ENCODE data around the gene PHB1.
"Not testable (repeated sequence)": the region's sequence is repeated elsewhere in the genome, so short reads cannot be mapped to it uniquely, and the experiment has no call there.

The PHB1 gene

GRCh38 chr17:49439673-49440571 is 25.2 kb upstream of the PHB1 start:
- FAIRE-seq (peak; percentile 86), DNase-seq (ENCODE audit: insufficient read length, low spot score) (no peak)

- FAIRE-seq, result no peak
- no peak for DNase-seq (ENCODE audit: insufficient read length, low spot score)
These were observed 24.6 kb upstream of the PHB1 start for GRCh38 chr17:49439305-49439672.

DNA sequence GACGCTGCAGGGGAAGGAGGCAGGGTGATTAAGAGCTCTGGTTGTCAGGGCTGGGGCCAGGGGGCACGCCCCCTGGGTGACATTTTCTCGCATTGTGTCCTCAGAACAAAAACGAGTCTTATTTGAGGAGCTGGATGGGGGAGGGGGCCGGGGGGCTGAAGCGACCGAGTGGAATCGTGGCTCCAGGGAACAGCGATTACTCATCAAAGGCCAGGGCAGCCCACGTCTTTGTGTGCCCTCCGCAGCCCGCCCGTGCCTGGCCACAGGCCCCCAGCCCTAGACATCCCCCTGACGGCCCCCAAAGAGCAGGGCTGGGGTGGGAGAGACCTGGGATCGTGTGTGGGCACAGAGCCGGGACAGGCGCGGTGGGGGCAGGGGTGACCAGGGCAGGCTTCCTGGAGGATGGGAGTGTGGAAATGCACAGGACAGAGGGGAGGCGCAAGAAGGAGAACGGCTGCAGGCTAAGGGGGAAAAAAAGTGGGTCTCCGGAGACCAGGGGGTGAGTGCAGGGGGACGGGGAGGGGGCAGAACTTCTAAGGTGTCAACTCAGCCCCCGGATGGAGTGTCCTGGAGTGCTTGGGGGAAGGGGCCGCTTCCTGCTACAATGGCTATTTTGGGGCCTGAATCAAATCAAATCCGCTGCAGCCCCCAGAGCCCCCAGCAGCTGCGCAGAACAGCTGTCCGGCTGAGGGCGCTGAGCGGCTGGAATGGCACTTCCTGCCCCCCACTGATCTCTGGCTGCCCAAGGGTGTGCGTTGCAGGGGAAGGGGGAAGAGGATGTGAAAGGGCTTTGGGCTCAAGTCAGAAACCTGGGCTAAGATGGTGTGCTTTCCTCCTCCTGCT is 24.0 kb upstream of the PHB1 start:
- DNase-seq (ENCODE audit: insufficient read length, low spot score) (no peak), FAIRE-seq (no peak)

- FAIRE-seq (no peak), DNase-seq (ENCODE audit: insufficient read length, low spot score) (no peak)
These were observed 23.2 kb upstream of the PHB1 start for GRCh38 chr17:49437696-49438435.

DNA sequence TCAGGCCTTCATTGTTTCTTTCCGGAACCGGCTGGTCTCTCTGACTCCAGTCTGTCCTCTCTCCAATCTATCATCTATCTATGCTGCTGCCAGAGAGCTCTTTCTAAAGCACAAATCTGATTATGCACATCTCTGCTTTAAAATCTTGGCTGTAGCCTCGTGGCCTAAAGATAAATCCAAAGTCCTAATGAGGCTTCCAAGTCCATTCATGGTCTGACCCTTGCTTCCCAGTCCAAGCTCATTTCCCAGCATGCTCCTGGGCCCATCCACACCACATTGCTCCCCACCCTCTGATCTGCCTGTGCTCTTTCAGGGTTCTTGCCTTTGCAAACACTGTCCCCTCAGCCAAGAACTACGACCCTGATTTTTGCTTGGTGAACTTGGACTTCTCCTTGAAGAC is 21.5 kb upstream of the PHB1 start:
- DNase-seq (ENCODE audit: insufficient read length, low spot score) (no peak), FAIRE-seq (no peak)

- FAIRE-seq (peak; percentile 52), DNase-seq (ENCODE audit: insufficient read length, low spot score) (no peak)
These were observed 21.0 kb upstream of the PHB1 start for GRCh38 chr17:49435671-49436029.

DNA sequence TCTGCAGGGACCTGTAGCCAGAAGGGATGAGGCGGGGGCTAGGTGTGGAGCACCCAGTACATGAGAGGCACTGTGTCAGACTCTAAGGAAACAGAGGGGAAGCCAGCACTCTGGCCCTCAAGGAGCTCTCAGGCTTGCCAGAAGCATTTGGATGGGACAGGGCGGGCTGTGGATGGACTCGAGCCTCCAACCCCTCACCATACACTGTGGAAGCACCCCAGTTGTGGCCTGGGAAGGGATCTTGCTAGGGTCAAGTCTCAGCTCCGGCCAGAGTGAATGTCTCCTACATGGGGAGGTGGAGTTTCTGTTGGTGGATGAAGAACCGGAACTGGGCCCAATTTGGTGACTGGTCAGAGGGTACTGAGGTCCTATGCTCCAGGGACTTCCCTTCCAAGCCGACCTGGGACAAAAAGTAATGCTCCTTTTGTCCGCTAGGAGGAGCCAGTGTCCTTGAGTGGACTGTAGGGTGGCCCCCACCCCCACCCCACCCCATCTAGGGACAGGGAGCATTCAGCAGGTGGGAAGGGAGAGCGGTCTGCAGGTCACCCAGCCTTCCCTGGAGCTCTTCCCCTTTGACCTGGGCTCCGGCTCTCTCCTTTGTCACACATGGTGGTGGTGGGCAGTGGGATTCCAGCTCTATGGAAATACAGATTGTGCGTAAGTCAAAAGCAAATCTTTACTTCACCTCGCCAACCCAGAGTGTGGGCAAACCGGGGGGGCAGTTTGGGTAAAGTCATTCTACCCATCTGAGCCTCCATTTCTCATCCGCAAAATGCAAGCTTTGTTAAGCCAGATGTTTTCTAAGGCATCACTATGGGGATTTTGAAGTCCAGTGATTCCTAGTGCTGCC is 20.4 kb upstream of the PHB1 start:
- FAIRE-seq (peak; percentile 31), DNase-seq (ENCODE audit: insufficient read length, low spot score) (peak; percentile 90)

GRCh38 chr17:49433000-49433694 is 18.5 kb upstream of the PHB1 start:
- no peak for DNase-seq (ENCODE audit: insufficient read length, low spot score)
- peak; percentile 36 for FAIRE-seq

GRCh38 chr17:49431743-49432142 is 17.1 kb upstream of the PHB1 start:
- FAIRE-seq, result peak; percentile 36
- DNase-seq (ENCODE audit: insufficient read length, low spot score), result no peak

- DNase-seq (ENCODE audit: insufficient read length, low spot score), result no peak
- FAIRE-seq, result no peak
These were observed 10.3 kb upstream of the PHB1 start for GRCh38 chr17:49425004-49425286.

GRCh38 chr17:49424276-49425003 is 9.8 kb upstream of the PHB1 start:
- DNase-seq (ENCODE audit: insufficient read length, low spot score); FAIRE-seq: not testable (repeated sequence)

DNA sequence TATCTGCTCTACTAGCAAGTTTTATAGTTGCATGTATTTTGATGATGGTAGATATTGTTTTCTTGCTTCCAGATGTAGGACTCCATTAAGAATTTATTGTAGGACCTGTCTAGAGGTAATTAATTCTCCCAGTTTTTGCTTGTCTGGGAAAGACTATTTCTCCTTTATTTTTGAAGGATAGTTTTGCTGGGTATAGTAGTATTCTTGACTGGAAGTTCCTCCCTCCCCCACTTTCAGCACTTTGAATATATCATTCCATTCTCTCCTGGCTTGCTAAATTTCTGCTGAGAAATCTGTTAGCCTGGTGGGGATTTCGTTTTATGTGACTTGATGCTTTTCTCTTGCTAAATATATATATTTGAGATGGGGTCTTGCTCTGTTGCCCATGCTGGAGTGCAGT is 8.0 kb upstream of the PHB1 start:
- FAIRE-seq, result no peak

GRCh38 chr17:49419761-49420160 is 5.1 kb upstream of the PHB1 start:
- not testable (repeated sequence) for FAIRE-seq; DNase-seq (ENCODE audit: insufficient read length, low spot score)

More for the DNA sequence above, 8.0 kb upstream of the PHB1 start:
- DNase-seq (ENCODE audit: insufficient read length, low spot score), result no peak

GRCh38 chr17:49418754-49419740 is 4.4 kb upstream of the PHB1 start:
- not testable (repeated sequence) for DNase-seq (ENCODE audit: insufficient read length, low spot score); FAIRE-seq

DNA sequence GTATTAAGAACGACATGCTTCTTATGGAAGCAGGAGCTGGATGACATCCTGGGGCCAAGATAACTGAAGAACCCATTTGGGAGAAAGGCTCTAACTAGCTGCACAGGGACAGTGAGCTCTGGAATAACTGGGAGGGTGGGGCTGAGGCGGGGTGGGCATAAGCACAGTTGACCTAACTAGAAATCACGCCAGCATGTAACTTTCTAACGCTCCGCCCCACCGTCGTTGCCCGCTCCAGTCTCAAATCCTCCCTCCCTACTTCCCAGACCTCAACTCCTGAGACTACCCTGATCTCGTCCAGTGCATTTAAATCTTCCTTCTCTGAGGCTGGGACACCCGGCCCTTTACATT is 436 bp downstream of the PHB1 start:
- no peak for FAIRE-seq
- no peak for DNase-seq (ENCODE audit: insufficient read length, low spot score)

DNA sequence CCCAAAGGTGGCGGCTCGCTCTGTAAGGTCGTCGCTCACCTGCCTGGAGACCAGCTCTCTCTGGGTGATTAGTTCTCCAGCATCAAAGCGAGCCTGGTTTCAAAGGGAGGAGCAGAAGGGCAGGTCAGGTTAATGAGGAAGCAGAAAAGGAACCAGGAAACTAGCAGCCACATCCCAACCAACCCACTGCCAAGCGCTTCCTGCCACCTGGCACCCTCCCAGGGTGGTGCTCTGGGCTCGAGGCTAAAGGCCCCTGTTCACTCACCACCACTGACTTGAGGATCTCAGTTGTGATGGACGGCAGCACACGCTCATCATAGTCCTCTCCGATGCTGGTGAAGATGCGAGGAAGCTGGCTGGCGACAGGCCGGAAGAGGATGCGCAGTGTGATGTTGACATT is 5.6 kb downstream of the PHB1 start:
- DNase-seq (ENCODE audit: insufficient read length, low spot score), result no peak
- no peak for FAIRE-seq

- FAIRE-seq (peak; percentile 84), DNase-seq (ENCODE audit: insufficient read length, low spot score) (peak; percentile 87)
These were observed 6.6 kb downstream of the PHB1 start for GRCh38 chr17:49407981-49408501.

DNA sequence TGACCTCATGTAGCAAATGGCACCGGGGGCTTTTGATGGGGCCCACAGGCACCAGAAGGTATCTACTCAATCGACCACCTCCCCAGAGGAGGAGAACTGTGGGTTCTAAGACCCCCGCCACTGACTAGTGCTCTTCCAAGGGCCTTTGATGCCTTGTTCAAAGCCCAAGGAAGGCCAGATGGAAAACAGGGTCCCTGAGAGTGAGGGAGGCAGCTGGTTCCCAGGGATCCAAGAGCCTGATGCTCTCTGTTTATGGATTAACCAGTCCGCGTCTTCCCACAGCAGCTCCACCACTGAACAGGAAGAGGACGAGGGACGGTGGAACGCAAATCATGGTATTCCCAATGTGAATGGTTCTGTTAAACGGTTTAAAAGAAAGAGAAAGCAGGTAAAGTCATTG is 7.6 kb downstream of the PHB1 start:
- no peak for DNase-seq (ENCODE audit: insufficient read length, low spot score)
- FAIRE-seq, result no peak

All from HTR-8/SVneo (cell line).